ENCODE measurements around the gene RITA1. TPM values are rescaled to one million over a fixed set of nuclear protein-coding genes. Genes with fewer than 3 reads are reported as not detected.
A peak's percentile ranks its signal among the peaks of the same experiment; 100 is the strongest.

RITA1 gene
- total and polyA plus RNA-seq, 4 donors, result 9.1 to 19.7 (median 14.3) TPM

- WGBS, 2 donors, result 92 to 96% methylated on average over 4 of the region's 4 CpGs
- H3K4me3 ChIP-seq, result no peak overlapping the region
- TF ChIP-seq CTCF (IDR thresholded peaks at IDR 0.05; ENCODE audit: control extremely low read depth, extremely low read depth), result no peak
- no peak for DNase-seq
- H3K9ac ChIP-seq (ENCODE audit: insufficient read depth in 1 of 2, low read length in 2 of 2), result no peak overlapping the region
- peaks cover 0 to 28% (median 7%) of the 10 kb centered on the region in 5 donors for H3K4me1 ChIP-seq (ENCODE audit: control insufficient read depth in 5 of 5, insufficient read depth in 5 of 5, low read length in 5 of 5)
- H3K36me3 ChIP-seq (ENCODE audit: control insufficient read depth in 4 of 4, insufficient read depth in 4 of 4, low read length in 4 of 4), result peaks cover 0 to 24% (median 16%) of the 10 kb centered on the region in 4 donors
- ATAC-seq (ENCODE audit: insufficient read depth, low FRiP score), result no peak
- H3K9me3 ChIP-seq (ENCODE audit: control insufficient read depth in 4 of 4, insufficient read depth in 3 of 4, low read length in 3 of 4), result no peaks in the 10 kb centered on the region
- H3K27me3 ChIP-seq (ENCODE audit: control insufficient read depth in 3 of 3, insufficient read depth in 3 of 3, low read length in 2 of 3), result no peaks in the 10 kb centered on the region
- peak overlapping the region in 1 of 2 donors; percentile 57 for H3K27ac ChIP-seq (ENCODE audit: low read depth in 1 of 2, low read length in 1 of 2)
These were observed 49.0 kb downstream of the RITA1 start for GRCh38 chr12:113234483-113234882.

- no peak for TF ChIP-seq CTCF (IDR thresholded peaks at IDR 0.05; ENCODE audit: control extremely low read depth, extremely low read depth)
- Histone ChIP-seq H3K9ac (ENCODE audit: insufficient read depth in 1 of 2, low read length in 2 of 2) (no peak overlapping the region), H3K4me1 (ENCODE audit: control insufficient read depth in 5 of 5, insufficient read depth in 5 of 5, low read length in 5 of 5) (peaks cover 7 to 33% (median 14%) of the 10 kb centered on the region in 5 donors), H3K36me3 (ENCODE audit: control insufficient read depth in 4 of 4, insufficient read depth in 4 of 4, low read length in 4 of 4) (peaks cover 0 to 25% (median 12%) of the 10 kb centered on the region in 4 donors), H3K9me3 (ENCODE audit: control insufficient read depth in 4 of 4, insufficient read depth in 3 of 4, low read length in 3 of 4) (peaks cover 0 to 1% (median 0%) of the 10 kb centered on the region in 4 donors), H3K27ac (ENCODE audit: low read depth in 1 of 2, low read length in 1 of 2) (peak overlapping the region in 1 of 2 donors; percentile 9), H3K27me3 (ENCODE audit: control insufficient read depth in 3 of 3, insufficient read depth in 3 of 3, low read length in 2 of 3) (no peaks in the 10 kb centered on the region), H3K4me3 (no peak overlapping the region)
- WGBS, 2 donors, result 93 to 96% methylated on average over 6 of the region's 6 CpGs
- ATAC-seq (ENCODE audit: insufficient read depth, low FRiP score) (no peak), DNase-seq (no peak)
These were observed 50.5 kb downstream of the RITA1 start for GRCh38 chr12:113235976-113236375.

GRCh38 chr12:113236539-113237399 lies 51.2 kb downstream of the RITA1 start:
- TF ChIP-seq CTCF (IDR thresholded peaks at IDR 0.05; ENCODE audit: control extremely low read depth, extremely low read depth), result no peak
- Histone ChIP-seq H3K4me3 (no peak overlapping the region), H3K9ac (ENCODE audit: insufficient read depth in 1 of 2, low read length in 2 of 2) (no peak overlapping the region), H3K9me3 (ENCODE audit: control insufficient read depth in 4 of 4, insufficient read depth in 3 of 4, low read length in 3 of 4) (peaks cover 0 to 1% (median 0%) of the 10 kb centered on the region in 4 donors), H3K36me3 (ENCODE audit: control insufficient read depth in 4 of 4, insufficient read depth in 4 of 4, low read length in 4 of 4) (peaks cover 0 to 19% (median 5%) of the 10 kb centered on the region in 4 donors), H3K27ac (ENCODE audit: low read depth in 1 of 2, low read length in 1 of 2) (peak overlapping the region; percentile 45 to 60), H3K27me3 (ENCODE audit: control insufficient read depth in 3 of 3, insufficient read depth in 3 of 3, low read length in 2 of 3) (no peaks in the 10 kb centered on the region), H3K4me1 (ENCODE audit: control insufficient read depth in 5 of 5, insufficient read depth in 5 of 5, low read length in 5 of 5) (peaks cover 13 to 37% (median 14%) of the 10 kb centered on the region in 5 donors)
- ATAC-seq (ENCODE audit: insufficient read depth, low FRiP score) (no peak), DNase-seq (no peak)
- WGBS, 2 donors, result 53 to 62% methylated on average over 5 of the region's 5 CpGs
